ENCODE data around the gene GLCE.

GLCE gene

GRCh38 chr15:69194025-69194827, 33.8 kb downstream of the GLCE start:
- Mint-ChIP-seq H3K36me3 (ENCODE audit: low read depth) (peaks cover 19% of the 10 kb centered on the region), H3K4me1 (ENCODE audit: low read depth) (peaks cover 3% of the 10 kb centered on the region), H3K27me3 (no peaks in the 10 kb centered on the region), H3K4me3 (no peak overlapping the region), H3K9me3 (peaks cover 9% of the 10 kb centered on the region), H3K27ac (no peak overlapping the region)

DNA sequence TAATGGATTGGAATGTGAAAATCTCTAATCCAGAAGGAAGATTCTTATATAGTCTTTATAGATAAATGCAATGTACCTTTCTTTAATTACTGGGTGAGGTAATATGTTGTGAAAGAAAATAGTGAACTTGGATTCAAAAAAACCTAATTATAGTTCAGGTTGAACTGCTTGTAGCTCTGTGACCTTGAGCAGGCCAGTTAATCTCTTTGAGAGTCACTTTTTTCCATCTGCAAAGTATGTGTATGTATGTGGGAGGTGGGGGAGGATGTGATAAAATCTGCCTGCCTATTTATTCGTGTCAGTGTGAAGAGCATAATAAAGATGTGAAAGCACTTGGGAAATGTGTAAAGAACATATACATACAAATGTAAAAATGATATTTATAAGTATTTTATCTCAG, 34.4 kb downstream of the GLCE start:
- Mint-ChIP-seq H3K27ac (no peak overlapping the region), H3K27me3 (no peaks in the 10 kb centered on the region), H3K36me3 (ENCODE audit: low read depth) (peaks cover 18% of the 10 kb centered on the region), H3K9me3 (peaks cover 9% of the 10 kb centered on the region), H3K4me1 (ENCODE audit: low read depth) (peaks cover 3% of the 10 kb centered on the region), H3K4me3 (no peak overlapping the region)

- Mint-ChIP-seq H3K27me3 (no peaks in the 10 kb centered on the region), H3K36me3 (ENCODE audit: low read depth) (peaks cover 8% of the 10 kb centered on the region), H3K4me3 (no peak overlapping the region), H3K9me3 (no peaks in the 10 kb centered on the region), H3K4me1 (ENCODE audit: low read depth) (no peaks in the 10 kb centered on the region), H3K27ac (no peak overlapping the region)
These were observed 40.7 kb downstream of the GLCE start for GRCh38 chr15:69200832-69201745.

DNA sequence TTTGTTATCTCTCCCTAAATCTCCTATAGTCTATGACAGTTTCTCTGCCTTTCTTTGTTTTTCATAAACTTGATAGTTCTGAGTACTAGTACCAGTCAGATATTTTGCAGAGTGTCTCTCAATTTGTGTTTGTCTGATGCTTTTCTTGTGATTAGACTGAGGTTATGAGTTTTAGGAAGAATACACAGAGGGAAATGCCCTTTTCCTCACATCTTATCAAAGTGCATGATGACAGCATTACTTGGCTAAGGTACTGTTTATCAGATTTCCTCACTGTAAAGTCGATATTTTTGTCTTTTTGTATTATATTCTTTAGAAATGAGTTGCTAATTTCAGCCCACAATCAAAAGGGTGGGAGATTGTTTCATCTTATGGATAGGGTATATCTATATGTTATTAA, 45.6 kb downstream of the GLCE start:
- no peak overlapping the region for H3K4me3 Mint-ChIP-seq
- peaks cover 4% of the 10 kb centered on the region for H3K36me3 Mint-ChIP-seq (ENCODE audit: low read depth)
- no peaks in the 10 kb centered on the region for H3K9me3 Mint-ChIP-seq
- H3K4me1 Mint-ChIP-seq (ENCODE audit: low read depth), result no peaks in the 10 kb centered on the region
- no peaks in the 10 kb centered on the region for H3K27me3 Mint-ChIP-seq
- no peak overlapping the region for H3K27ac Mint-ChIP-seq

DNA sequence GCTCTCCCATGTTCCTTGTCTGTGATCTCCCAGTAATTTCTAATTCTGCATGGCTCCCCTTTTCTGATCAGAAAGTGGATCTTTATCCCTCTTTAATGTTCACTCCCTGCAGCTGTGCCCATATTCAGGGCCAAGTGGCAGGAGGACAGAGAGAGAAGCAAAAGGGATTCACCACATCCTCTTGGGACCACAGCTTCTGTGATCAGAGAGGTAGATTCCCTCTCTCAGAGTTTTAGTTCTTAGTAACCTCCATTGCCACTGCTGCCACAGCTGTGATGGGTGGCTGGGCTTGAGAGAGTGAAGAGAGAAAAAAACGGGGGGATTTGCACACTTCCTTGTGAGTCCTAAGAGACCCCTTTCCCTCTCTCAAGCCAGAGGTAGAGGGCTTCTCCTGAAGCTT, 49.2 kb downstream of the GLCE start:
- no peaks in the 10 kb centered on the region for H3K27me3 Mint-ChIP-seq
- H3K27ac Mint-ChIP-seq, result no peak overlapping the region
- H3K36me3 Mint-ChIP-seq (ENCODE audit: low read depth), result peaks cover 4% of the 10 kb centered on the region
- H3K4me1 Mint-ChIP-seq (ENCODE audit: low read depth), result no peaks in the 10 kb centered on the region
- no peak overlapping the region for H3K4me3 Mint-ChIP-seq
- H3K9me3 Mint-ChIP-seq, result no peaks in the 10 kb centered on the region

- no peak overlapping the region for H3K4me3 Mint-ChIP-seq
- peaks cover 4% of the 10 kb centered on the region for H3K36me3 Mint-ChIP-seq (ENCODE audit: low read depth)
- H3K27me3 Mint-ChIP-seq, result no peaks in the 10 kb centered on the region
- no peaks in the 10 kb centered on the region for H3K9me3 Mint-ChIP-seq
- H3K27ac Mint-ChIP-seq, result no peak overlapping the region
- no peaks in the 10 kb centered on the region for H3K4me1 Mint-ChIP-seq (ENCODE audit: low read depth)
These were observed 50.1 kb downstream of the GLCE start for GRCh38 chr15:69210574-69210973.

GRCh38 chr15:69213786-69214185, 53.4 kb downstream of the GLCE start:
- Mint-ChIP-seq H3K27me3 (no peaks in the 10 kb centered on the region), H3K27ac (no peak overlapping the region), H3K36me3 (ENCODE audit: low read depth) (no peaks in the 10 kb centered on the region), H3K4me3 (no peak overlapping the region), H3K4me1 (ENCODE audit: low read depth) (no peaks in the 10 kb centered on the region), H3K9me3 (no peaks in the 10 kb centered on the region)

DNA sequence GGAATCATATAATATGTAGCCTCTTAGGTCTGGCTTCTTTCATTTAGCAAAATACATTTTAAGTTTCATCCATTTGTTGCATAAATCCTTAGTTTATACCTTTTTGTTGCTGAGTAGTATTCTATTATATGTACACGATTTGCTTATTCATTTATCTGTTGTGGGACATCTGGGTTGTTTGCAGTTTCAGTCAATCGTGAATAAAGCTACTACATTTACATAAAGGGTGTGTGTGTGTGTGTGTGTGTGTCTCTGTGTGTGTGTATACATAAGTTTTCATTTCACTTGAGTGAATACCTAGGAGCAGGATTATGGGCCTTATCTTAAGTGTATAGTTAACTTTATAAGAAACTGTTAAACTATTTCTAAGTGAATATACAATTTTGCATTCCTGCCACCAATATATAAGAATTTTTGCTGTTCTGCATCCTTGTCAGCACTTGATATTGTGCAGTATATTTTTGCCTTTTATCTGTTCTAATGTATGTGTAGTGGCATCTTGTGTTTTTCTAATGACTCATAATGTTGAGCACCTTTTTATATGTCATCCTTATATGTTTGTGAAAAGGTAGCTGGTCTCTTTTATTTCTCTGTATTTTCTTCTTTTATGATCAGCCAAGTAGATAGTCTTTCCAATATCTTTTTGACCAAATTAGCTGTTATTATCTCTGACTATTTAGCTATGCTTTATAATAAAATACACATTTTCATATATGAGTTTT, 55.0 kb downstream of the GLCE start:
- H3K9me3 Mint-ChIP-seq, result no peaks in the 10 kb centered on the region
- no peak overlapping the region for H3K4me3 Mint-ChIP-seq
- no peaks in the 10 kb centered on the region for H3K27me3 Mint-ChIP-seq
- H3K36me3 Mint-ChIP-seq (ENCODE audit: low read depth), result peaks cover 2% of the 10 kb centered on the region
- H3K4me1 Mint-ChIP-seq (ENCODE audit: low read depth), result no peaks in the 10 kb centered on the region
- H3K27ac Mint-ChIP-seq, result no peak overlapping the region

- no peak overlapping the region for H3K27ac Mint-ChIP-seq
- peaks cover 4% of the 10 kb centered on the region for H3K36me3 Mint-ChIP-seq (ENCODE audit: low read depth)
These were observed 56.9 kb downstream of the GLCE start for GRCh38 chr15:69217381-69217780.

DNA sequence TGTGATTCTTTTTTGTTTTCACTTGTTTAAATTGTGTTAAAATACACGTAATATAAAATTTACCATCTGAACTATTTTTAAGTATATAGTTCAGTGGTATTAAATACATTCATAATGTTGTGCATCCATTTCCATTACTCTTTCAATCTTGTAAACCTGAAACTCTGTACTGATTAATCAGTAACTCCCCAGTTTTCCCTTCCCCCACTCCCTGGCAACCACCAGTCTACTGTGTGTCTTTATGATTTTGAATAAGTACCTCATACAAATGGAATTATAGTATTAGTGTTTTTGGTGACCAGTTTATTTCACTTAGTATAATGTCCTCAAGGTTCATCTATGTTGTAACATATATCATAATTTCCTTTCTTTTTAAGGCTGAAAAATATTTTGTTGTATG, 59.3 kb downstream of the GLCE start:
- no peaks in the 10 kb centered on the region for H3K27me3 Mint-ChIP-seq
- H3K9me3 Mint-ChIP-seq, result peaks cover 16% of the 10 kb centered on the region
- peaks cover 24% of the 10 kb centered on the region for H3K36me3 Mint-ChIP-seq (ENCODE audit: low read depth)
- no peak overlapping the region for H3K4me3 Mint-ChIP-seq
- H3K4me1 Mint-ChIP-seq (ENCODE audit: low read depth), result no peaks in the 10 kb centered on the region
- no peak overlapping the region for H3K27ac Mint-ChIP-seq

More at GRCh38 chr15:69217381-69217780, 56.9 kb downstream of the GLCE start:
- peaks cover 3% of the 10 kb centered on the region for H3K9me3 Mint-ChIP-seq
- H3K4me1 Mint-ChIP-seq (ENCODE audit: low read depth), result no peaks in the 10 kb centered on the region
- no peaks in the 10 kb centered on the region for H3K27me3 Mint-ChIP-seq
- no peak overlapping the region for H3K4me3 Mint-ChIP-seq

DNA sequence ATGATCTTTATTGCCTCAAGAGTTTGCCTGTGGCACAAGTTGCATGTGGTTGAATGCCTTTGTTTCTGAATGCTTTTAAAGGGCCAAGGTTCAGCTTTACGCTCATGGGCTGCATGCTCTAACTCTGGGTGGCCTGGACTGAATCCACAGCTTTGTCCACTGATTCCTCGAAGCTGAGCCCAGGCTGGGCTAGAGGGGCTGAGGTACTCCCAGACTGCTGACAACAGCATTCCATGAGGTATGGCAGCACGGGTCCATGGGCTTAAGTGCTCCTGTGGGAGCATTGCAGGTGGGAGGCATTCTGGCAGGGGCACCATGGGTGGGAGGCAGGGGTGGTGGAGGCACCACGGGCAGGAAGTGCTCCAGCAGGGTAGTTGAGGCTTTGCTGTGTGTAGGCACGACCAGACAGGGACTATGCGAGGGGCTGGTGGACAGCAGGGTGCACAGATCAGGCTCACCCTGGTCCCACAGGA, 61.6 kb downstream of the GLCE start:
- Mint-ChIP-seq H3K4me1 (ENCODE audit: low read depth) (no peaks in the 10 kb centered on the region), H3K27me3 (no peaks in the 10 kb centered on the region), H3K36me3 (ENCODE audit: low read depth) (peaks cover 24% of the 10 kb centered on the region), H3K27ac (no peak overlapping the region), H3K9me3 (peaks cover 16% of the 10 kb centered on the region), H3K4me3 (no peak overlapping the region)

DNA sequence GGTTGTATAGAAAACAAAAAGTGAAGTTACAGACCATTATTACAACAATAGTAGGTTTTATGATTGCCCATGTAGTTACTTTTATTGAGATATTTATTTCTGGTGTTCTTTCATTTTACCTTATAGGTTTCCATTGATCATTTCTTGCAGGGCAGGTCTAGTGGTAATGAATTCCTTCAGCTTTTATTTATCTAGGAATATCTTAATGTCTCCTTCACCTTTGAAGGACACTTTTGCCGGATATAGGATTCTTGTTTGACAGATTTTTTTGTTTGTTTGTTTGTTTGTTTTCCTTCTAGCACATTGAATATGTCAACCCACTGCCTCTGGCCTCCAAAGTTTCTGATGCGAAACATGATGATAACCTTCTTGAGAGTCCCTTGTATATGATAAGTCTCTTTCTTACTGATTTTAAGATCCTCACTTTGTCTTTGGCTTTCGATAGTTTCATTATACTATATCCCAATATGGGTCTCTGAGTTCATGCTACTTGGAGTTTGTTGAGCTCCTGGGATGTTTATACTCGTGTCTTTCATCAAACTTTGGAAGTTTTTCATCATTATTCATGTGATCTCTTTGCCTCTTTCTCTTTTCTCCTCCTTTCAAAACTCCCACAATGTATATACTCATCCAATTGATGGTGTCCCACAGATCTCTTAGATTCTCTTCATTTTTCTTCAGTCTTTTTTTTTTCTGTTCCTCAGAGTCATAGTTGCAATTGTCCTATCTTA, 62.8 kb downstream of the GLCE start:
- no peak overlapping the region for H3K27ac Mint-ChIP-seq
- H3K27me3 Mint-ChIP-seq, result no peaks in the 10 kb centered on the region
- no peaks in the 10 kb centered on the region for H3K4me1 Mint-ChIP-seq (ENCODE audit: low read depth)
- no peak overlapping the region for H3K4me3 Mint-ChIP-seq
- H3K9me3 Mint-ChIP-seq, result peaks cover 16% of the 10 kb centered on the region
- H3K36me3 Mint-ChIP-seq (ENCODE audit: low read depth), result peaks cover 26% of the 10 kb centered on the region

DNA sequence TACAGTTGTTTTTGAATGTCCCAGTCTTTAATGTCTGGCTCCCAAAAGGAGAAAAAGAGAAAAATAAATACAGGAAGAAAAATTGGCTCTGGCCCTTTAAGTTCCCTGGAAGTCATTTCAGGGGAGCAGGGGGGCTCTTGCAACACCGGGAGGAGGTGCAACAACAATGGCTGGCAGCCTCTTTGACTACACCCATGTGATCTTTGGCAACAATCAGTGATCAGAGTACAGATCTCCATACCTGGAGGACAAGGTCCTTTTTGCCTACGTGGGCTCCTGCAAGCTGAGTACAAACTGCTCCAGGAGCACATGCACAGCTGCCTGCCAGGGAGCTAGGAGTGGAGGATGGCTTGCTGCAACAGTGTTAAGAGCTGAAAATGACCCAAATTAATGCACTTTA, 63.9 kb downstream of the GLCE start:
- no peak overlapping the region for H3K4me3 Mint-ChIP-seq

DNA sequence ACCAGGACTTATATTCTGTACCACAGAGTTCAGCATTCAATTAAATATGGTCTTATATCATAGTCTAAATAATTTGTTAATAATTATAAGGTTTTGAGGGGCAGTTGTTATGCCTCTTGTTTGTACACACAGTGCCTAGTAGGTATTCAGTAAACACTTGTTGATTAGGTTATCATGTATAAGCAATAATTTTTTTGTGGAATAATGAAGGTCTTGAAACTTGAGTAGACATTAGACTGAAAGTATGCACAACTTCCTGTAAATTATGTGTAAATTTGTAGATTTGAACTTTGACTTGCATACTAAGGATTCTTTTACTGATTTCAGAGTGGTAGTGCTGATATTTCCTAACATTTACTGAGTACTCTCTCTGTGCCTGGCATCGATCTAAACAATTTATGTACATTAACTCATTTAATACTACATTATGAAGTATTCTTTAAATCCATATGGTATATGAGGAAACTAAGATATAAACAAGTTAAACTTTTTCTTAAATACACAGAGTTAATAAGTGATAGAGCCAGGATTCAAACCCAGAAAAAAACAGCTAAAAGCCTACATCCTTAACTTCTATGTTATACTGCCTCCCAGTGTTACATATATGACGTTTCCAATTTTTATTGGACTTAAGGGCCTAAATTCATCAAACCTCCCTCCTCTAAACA, 65.1 kb downstream of the GLCE start:
- peaks cover 35% of the 10 kb centered on the region for H3K36me3 Mint-ChIP-seq (ENCODE audit: low read depth)
- no peak overlapping the region for H3K4me3 Mint-ChIP-seq
- no peaks in the 10 kb centered on the region for H3K27me3 Mint-ChIP-seq
- peaks cover 16% of the 10 kb centered on the region for H3K9me3 Mint-ChIP-seq
- no peaks in the 10 kb centered on the region for H3K4me1 Mint-ChIP-seq (ENCODE audit: low read depth)
- H3K27ac Mint-ChIP-seq, result no peak overlapping the region

More for the DNA sequence above, 63.9 kb downstream of the GLCE start:
- H3K36me3 Mint-ChIP-seq (ENCODE audit: low read depth), result peaks cover 34% of the 10 kb centered on the region
- H3K27me3 Mint-ChIP-seq, result no peaks in the 10 kb centered on the region
- H3K4me1 Mint-ChIP-seq (ENCODE audit: low read depth), result no peaks in the 10 kb centered on the region
- H3K9me3 Mint-ChIP-seq, result peaks cover 16% of the 10 kb centered on the region
- no peak overlapping the region for H3K27ac Mint-ChIP-seq
